HEK293 (cell line): ENCODE measurements around the gene OCSTAMP.

ENCODE experiments used
- CTCF ChIP-seq: fragments of 450-650 bp; formaldehyde crosslinking; IDR thresholded peaks from 2 replicates; pipeline ENCODE4 v1.5.1; 2016; ENCODE audit warnings: missing biosample characterization, missing genetic modification characterization
- GLI4 ChIP-seq: fragments of 450-650 bp; formaldehyde crosslinking; IDR thresholded peaks from 2 replicates; pipeline ENCODE4 v1.5.1; 2016; ENCODE audit warnings: missing biosample characterization, missing genetic modification characterization
- HOXA7 ChIP-seq: sonication (generic); formaldehyde crosslinking; IDR thresholded peaks from 2 replicates; pipeline ENCODE4 v1.8.1; 2022; ENCODE audit warnings: missing genetic modification reagents, borderline replicate concordance
- HOXD13 ChIP-seq: sonication (generic); formaldehyde crosslinking; IDR thresholded peaks from 2 replicates; pipeline ENCODE4 v1.8.0; 2022; ENCODE audit warnings: missing genetic modification reagents, borderline replicate concordance
- KLF7 ChIP-seq: fragments of 450-650 bp; formaldehyde crosslinking; IDR thresholded peaks from 2 replicates; pipeline ENCODE4 v1.5.1; 2016; ENCODE audit warnings: missing biosample characterization, missing genetic modification characterization, borderline replicate concordance
- ZBTB1 ChIP-seq: fragments of 450-650 bp; formaldehyde crosslinking; IDR thresholded peaks from 2 replicates; pipeline ENCODE4 v1.5.1; 2016; ENCODE audit warnings: missing biosample characterization, missing genetic modification characterization
- ZBTB17 ChIP-seq: fragments of 450-650 bp; formaldehyde crosslinking; IDR thresholded peaks from 2 replicates; pipeline ENCODE4 v1.5.1; 2016; ENCODE audit warnings: missing biosample characterization, missing genetic modification characterization
- ZBTB8A ChIP-seq: fragments of 450-650 bp; formaldehyde crosslinking; IDR thresholded peaks from 2 replicates; pipeline ENCODE4 v1.5.1; 2016; ENCODE audit warnings: missing biosample characterization, missing genetic modification characterization
- ZIC2 ChIP-seq: fragments of 450-650 bp; formaldehyde crosslinking; IDR thresholded peaks from 2 replicates; pipeline ENCODE4 v1.5.1; 2016; ENCODE audit warnings: missing biosample characterization, missing genetic modification characterization
- ZNF112 ChIP-seq: fragments of 450-650 bp; formaldehyde crosslinking; IDR thresholded peaks from 2 replicates; pipeline ENCODE4 v1.5.0; 2017; ENCODE audit warnings: missing biosample characterization, missing genetic modification characterization
- ZNF2 ChIP-seq: fragments of 450-650 bp; formaldehyde crosslinking; IDR thresholded peaks from 2 replicates; pipeline ENCODE4 v1.5.1; 2016; ENCODE audit warnings: missing biosample characterization, missing genetic modification characterization
- ZNF248 ChIP-seq: fragments of 450-650 bp; formaldehyde crosslinking; IDR thresholded peaks from 2 replicates; pipeline ENCODE4 v1.5.1; 2017; ENCODE audit warnings: missing biosample characterization, missing genetic modification characterization
- ZNF26 ChIP-seq: fragments of 450-650 bp; formaldehyde crosslinking; IDR thresholded peaks from 2 replicates; pipeline ENCODE4 v1.5.1; 2016; ENCODE audit warnings: missing biosample characterization, missing genetic modification characterization
- ZNF266 ChIP-seq: fragments of 450-650 bp; formaldehyde crosslinking; IDR thresholded peaks from 2 replicates; pipeline ENCODE4 v1.5.1; 2016; ENCODE audit warnings: missing biosample characterization, missing genetic modification characterization, low read depth
- ZNF350 ChIP-seq: fragments of 450-650 bp; formaldehyde crosslinking; IDR thresholded peaks from 2 replicates; pipeline ENCODE4 v1.5.0; 2017; ENCODE audit warnings: missing biosample characterization, mild to moderate bottlenecking, missing genetic modification characterization
- ZNF354C ChIP-seq: fragments of 450-650 bp; formaldehyde crosslinking; IDR thresholded peaks from 2 replicates; pipeline ENCODE4 v1.5.1; 2016; ENCODE audit warnings: missing biosample characterization, missing genetic modification characterization, low read depth, borderline replicate concordance
- ZNF404 ChIP-seq: fragments of 450-650 bp; formaldehyde crosslinking; IDR thresholded peaks from 2 replicates; pipeline ENCODE4 v1.5.1; 2017; ENCODE audit warnings: missing biosample characterization, missing genetic modification characterization
- ZNF449 ChIP-seq: fragments of 450-650 bp; formaldehyde crosslinking; IDR thresholded peaks from 2 replicates; pipeline ENCODE4 v1.5.1; 2017; ENCODE audit warnings: missing biosample characterization, mild to moderate bottlenecking, missing genetic modification characterization, moderate library complexity
- ZNF48 ChIP-seq: fragments of 450-650 bp; formaldehyde crosslinking; IDR thresholded peaks from 2 replicates; pipeline ENCODE4 v1.5.1; 2016; ENCODE audit warnings: missing biosample characterization, missing genetic modification characterization
- ZNF530 ChIP-seq: fragments of 450-650 bp; formaldehyde crosslinking; IDR thresholded peaks from 2 replicates; pipeline ENCODE4 v1.5.1; 2016; ENCODE audit warnings: low read depth, missing biosample characterization, missing genetic modification characterization
- ZNF544 ChIP-seq: fragments of 450-650 bp; formaldehyde crosslinking; IDR thresholded peaks from 2 replicates; pipeline ENCODE4 v1.5.0; 2017; ENCODE audit warnings: missing biosample characterization, missing genetic modification characterization
- ZNF561 ChIP-seq: fragments of 450-650 bp; IDR thresholded peaks from 2 replicates; pipeline ENCODE4 v1.5.1; 2018; ENCODE audit warnings: missing biosample characterization, missing genetic modification characterization, borderline replicate concordance
- ZNF658 ChIP-seq: fragments of 450-650 bp; formaldehyde crosslinking; IDR thresholded peaks from 2 replicates; pipeline ENCODE4; 2016; ENCODE audit warnings: missing biosample characterization, missing genetic modification characterization
- ZNF707 ChIP-seq: fragments of 450-650 bp; formaldehyde crosslinking; IDR thresholded peaks from 2 replicates; pipeline ENCODE4 v1.5.1; 2016; ENCODE audit warnings: missing biosample characterization, missing genetic modification characterization
- ZNF768 ChIP-seq: fragments of 450-650 bp; formaldehyde crosslinking; IDR thresholded peaks from 2 replicates; pipeline ENCODE4 v1.5.1; 2018; ENCODE audit warnings: missing biosample characterization, mild to moderate bottlenecking, missing genetic modification characterization
- ZNF791 ChIP-seq: fragments of 450-650 bp; formaldehyde crosslinking; IDR thresholded peaks from 2 replicates; pipeline ENCODE4 v1.5.1; 2016; ENCODE audit warnings: missing biosample characterization, missing genetic modification characterization
- ZSCAN16 ChIP-seq: fragments of 450-650 bp; formaldehyde crosslinking; IDR thresholded peaks from 2 replicates; pipeline ENCODE4 v1.5.1; 2016; ENCODE audit warnings: missing biosample characterization, missing genetic modification characterization
- ZSCAN23 ChIP-seq: fragments of 450-650 bp; formaldehyde crosslinking; IDR thresholded peaks from 2 replicates; pipeline ENCODE4 v1.5.1; 2016; ENCODE audit warnings: missing biosample characterization, missing genetic modification characterization
- ZXDB ChIP-seq: fragments of 450-650 bp; formaldehyde crosslinking; IDR thresholded peaks from 2 replicates; pipeline ENCODE4 v1.5.1; 2016; ENCODE audit warnings: missing biosample characterization, missing genetic modification characterization
- TF ChIP-seq, protein P1 (sequence below): fragments of 450-650 bp; formaldehyde crosslinking; IDR thresholded peaks from 2 replicates; pipeline ENCODE4 v1.5.1; 2016; ENCODE audit warnings: missing biosample characterization, missing genetic modification characterization
- TF ChIP-seq, protein P2 (sequence below): fragments of 450-650 bp; formaldehyde crosslinking; IDR thresholded peaks from 2 replicates; pipeline ENCODE4 v1.5.1; 2016; ENCODE audit warnings: missing biosample characterization, missing genetic modification characterization

The OCSTAMP gene

DNA sequence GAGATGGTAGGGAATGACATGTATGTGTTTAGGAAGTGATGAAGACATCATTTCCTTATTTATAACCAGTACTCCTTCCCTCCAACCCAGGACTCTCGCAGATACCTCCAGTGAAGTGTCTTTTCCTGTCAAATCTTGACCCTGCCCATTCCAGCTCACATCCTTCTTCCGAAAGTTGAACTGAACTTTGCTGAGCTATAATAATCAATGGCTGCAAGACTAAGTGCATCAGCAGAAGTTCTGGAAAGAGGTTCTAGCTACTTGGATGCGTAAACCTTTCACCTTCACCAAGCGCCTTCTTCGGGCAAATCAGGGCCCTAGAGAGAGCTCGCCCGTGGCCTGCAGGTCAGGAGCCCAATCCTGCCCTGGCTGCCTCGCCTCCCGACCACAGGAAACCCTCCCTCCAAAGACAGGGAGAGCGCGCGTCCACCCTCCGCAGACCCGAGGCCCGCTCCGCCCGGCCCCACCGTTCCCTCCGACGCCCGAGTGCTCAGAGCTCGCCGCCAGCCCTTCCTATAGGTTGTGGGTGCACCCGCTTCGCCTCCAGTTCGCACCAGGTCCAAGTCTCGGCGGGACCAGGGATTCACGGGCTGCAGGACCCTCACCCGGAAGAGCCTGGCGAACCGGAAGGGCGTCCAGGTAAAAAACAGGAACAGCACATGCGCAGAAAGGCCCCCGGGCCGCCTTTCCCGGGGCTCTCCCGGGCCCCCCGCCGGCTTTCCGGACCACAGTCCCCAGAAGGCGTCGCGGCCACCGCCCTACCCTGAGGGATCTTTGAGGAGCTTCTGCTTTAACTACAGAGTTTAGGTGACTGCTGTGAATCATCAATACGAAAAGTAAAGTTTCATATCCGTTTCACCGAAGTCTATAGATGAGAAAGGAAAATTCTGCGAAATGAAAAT lies 37.3 kb downstream of the OCSTAMP start, which contains the start of gene ZNF334 (continued):
- TF ChIP-seq, protein P1, sequence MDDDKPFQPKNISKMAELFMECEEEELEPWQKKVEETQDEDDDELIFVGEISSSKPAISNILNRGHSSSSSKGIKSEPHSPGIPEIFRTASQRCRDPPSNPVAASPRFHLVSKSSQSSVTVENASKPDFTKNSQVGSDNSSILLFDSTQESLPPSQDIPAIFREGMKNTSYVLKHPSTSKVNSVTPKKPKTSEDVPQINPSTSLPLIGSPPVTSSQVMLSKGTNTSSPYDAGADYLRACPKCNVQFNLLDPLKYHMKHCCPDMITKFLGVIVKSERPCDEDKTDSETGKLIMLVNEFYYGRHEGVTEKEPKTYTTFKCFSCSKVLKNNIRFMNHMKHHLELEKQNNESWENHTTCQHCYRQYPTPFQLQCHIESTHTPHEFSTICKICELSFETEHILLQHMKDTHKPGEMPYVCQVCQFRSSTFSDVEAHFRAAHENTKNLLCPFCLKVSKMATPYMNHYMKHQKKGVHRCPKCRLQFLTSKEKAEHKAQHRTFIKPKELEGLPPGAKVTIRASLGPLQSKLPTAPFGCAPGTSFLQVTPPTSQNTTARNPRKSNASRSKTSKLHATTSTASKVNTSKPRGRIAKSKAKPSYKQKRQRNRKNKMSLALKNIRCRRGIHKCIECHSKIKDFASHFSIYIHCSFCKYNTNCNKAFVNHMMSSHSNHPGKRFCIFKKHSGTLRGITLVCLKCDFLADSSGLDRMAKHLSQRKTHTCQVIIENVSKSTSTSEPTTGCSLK: no peak
- peak; percentile 53; the same call in 1 of the 2 replicates for TF ChIP-seq ZNF2
- TF ChIP-seq ZXDB (tag by site-specific recombination): peak; percentile 83
- TF ChIP-seq ZSCAN16: no peak
- TF ChIP-seq ZNF707 (tag by site-specific recombination): no peak
- TF ChIP-seq ZNF26: no peak
- TF ChIP-seq CTCF: no peak
- TF ChIP-seq ZNF404: no peak
- no peak for TF ChIP-seq ZNF266 (tag by site-specific recombination)
- TF ChIP-seq ZNF544 (tag by site-specific recombination): no peak
- peak; percentile 80 for TF ChIP-seq KLF7
- no peak for TF ChIP-seq HOXD13 (CRISPR knock-in tag)
- TF ChIP-seq, protein P2, sequence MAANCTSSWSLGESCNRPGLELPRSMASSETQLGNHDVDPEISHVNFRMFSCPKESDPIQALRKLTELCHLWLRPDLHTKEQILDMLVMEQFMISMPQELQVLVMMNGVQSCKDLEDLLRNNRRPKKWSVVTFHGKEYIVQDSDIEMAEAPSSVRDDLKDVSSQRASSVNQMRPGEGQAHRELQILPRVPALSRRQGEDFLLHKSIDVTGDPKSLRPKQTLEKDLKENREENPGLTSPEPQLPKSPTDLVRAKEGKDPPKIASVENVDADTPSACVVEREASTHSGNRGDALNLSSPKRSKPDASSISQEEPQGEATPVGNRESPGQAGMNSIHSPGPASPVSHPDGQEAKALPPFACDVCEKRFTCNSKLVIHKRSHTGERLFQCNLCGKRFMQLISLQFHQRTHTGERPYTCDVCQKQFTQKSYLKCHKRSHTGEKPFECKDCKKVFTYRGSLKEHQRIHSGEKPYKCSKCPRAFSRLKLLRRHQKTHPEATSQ (tag by site-specific recombination): no peak
- TF ChIP-seq ZNF48 (tag by site-specific recombination): no peak
- TF ChIP-seq ZBTB1 (tag by site-specific recombination): no peak
- TF ChIP-seq ZIC2: no peak
- no peak for TF ChIP-seq ZNF350 (tag by site-specific recombination)
- TF ChIP-seq ZSCAN23 (tag by site-specific recombination): no peak
- TF ChIP-seq ZNF449 (tag by site-specific recombination): no peak
- no peak for TF ChIP-seq ZNF791
- TF ChIP-seq ZNF658 (tag by site-specific recombination): no peak
- no peak for TF ChIP-seq ZNF354C (tag by site-specific recombination)
- no peak for TF ChIP-seq ZNF530 (tag by site-specific recombination)
- no peak for TF ChIP-seq GLI4
- peak; percentile 81; the same call in 1 of the 2 replicates for TF ChIP-seq ZNF561 (tag by site-specific recombination)
- no peak for TF ChIP-seq ZNF768 (tag by site-specific recombination)
- TF ChIP-seq HOXA7 (CRISPR knock-in tag): no peak
- TF ChIP-seq ZBTB17 (tag by site-specific recombination): 0 out of 2 replicates have a peak, but pooled peaks have one; percentile 21
- TF ChIP-seq ZNF112 (tag by site-specific recombination): no peak
- TF ChIP-seq ZNF248 (tag by site-specific recombination): no peak
- peak; percentile 87 for TF ChIP-seq ZBTB8A (tag by site-specific recombination)
